Ascending aorta (tissue), 2 donors: Measurements from ENCODE around the gene SMARCAD1. TPM values are rescaled to one million over a fixed set of nuclear protein-coding genes. Genes with fewer than 3 reads are reported as not detected.

Experiments used
- DNase-seq, 2 donors: peaks; one replicate each; pipeline ENCODE4 v3.0.0-alpha.2; 2019; ENCODE audit warnings: low spot score in 2 of 2
- H3K27ac ChIP-seq, 2 donors: fragments of 200-600 bp; sonication (generic); one replicate each; pipeline ENCODE4 v1.5.1; 2016 to 2017; ENCODE audit warnings: mild to moderate bottlenecking in 1 of 2
- H3K27me3 ChIP-seq: fragments of 200-600 bp; sonication (generic); one replicate; pipeline ENCODE4 v1.5.1; 2017
- H3K36me3 ChIP-seq, 2 donors: fragments of 200-600 bp; sonication (generic); one replicate each; pipeline ENCODE4 v1.5.1; 2016
- H3K4me1 ChIP-seq, 2 donors: fragments of 200-600 bp; sonication (generic); one replicate each; pipeline ENCODE4 v1.5.1; 2016 to 2017; ENCODE audit warnings: mild to moderate bottlenecking in 1 of 2
- H3K4me3 ChIP-seq, 2 donors: fragments of 200-600 bp; sonication (generic); one replicate each; pipeline ENCODE4 v1.5.1; 2016 to 2017; ENCODE audit warnings: mild to moderate bottlenecking in 1 of 2
- H3K9me3 ChIP-seq, 2 donors: fragments of 200-600 bp; sonication (generic); one replicate each; pipeline ENCODE4 v1.5.1; 2016
- intact Hi-C: fragments of 100-400 bp; cut with DNase I; formaldehyde crosslinking; loops from one replicate; pipeline ENCODE4 v1.15.1; 2023
- total RNA-seq: library from RNA; depleted of rRNA; stranded (reverse); fragments of >200 nt; gene quantifications from one replicate; pipeline ENCODE4 v1.1.0, GENCODE V29; 2016
- TF ChIP-seq, protein P1 (sequence below), 3 experiments: fragments of 200-600 bp in 2 of 3; fragments of 450-650 bp in 1 of 3; sonication (generic) in 2 of 3; IDR thresholded peaks; one replicate each; pipeline ENCODE4 v1.5.1; 2016 to 2019; ENCODE audit warnings: antibody characterized with exemption in 3 of 3, mild to moderate bottlenecking in 1 of 3, moderate library complexity in 1 of 3

The SMARCAD1 gene, protein sequence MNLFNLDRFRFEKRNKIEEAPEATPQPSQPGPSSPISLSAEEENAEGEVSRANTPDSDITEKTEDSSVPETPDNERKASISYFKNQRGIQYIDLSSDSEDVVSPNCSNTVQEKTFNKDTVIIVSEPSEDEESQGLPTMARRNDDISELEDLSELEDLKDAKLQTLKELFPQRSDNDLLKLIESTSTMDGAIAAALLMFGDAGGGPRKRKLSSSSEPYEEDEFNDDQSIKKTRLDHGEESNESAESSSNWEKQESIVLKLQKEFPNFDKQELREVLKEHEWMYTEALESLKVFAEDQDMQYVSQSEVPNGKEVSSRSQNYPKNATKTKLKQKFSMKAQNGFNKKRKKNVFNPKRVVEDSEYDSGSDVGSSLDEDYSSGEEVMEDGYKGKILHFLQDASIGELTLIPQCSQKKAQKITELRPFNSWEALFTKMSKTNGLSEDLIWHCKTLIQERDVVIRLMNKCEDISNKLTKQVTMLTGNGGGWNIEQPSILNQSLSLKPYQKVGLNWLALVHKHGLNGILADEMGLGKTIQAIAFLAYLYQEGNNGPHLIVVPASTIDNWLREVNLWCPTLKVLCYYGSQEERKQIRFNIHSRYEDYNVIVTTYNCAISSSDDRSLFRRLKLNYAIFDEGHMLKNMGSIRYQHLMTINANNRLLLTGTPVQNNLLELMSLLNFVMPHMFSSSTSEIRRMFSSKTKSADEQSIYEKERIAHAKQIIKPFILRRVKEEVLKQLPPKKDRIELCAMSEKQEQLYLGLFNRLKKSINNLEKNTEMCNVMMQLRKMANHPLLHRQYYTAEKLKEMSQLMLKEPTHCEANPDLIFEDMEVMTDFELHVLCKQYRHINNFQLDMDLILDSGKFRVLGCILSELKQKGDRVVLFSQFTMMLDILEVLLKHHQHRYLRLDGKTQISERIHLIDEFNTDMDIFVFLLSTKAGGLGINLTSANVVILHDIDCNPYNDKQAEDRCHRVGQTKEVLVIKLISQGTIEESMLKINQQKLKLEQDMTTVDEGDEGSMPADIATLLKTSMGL
- total RNA-seq = 3.3 TPM

DNA sequence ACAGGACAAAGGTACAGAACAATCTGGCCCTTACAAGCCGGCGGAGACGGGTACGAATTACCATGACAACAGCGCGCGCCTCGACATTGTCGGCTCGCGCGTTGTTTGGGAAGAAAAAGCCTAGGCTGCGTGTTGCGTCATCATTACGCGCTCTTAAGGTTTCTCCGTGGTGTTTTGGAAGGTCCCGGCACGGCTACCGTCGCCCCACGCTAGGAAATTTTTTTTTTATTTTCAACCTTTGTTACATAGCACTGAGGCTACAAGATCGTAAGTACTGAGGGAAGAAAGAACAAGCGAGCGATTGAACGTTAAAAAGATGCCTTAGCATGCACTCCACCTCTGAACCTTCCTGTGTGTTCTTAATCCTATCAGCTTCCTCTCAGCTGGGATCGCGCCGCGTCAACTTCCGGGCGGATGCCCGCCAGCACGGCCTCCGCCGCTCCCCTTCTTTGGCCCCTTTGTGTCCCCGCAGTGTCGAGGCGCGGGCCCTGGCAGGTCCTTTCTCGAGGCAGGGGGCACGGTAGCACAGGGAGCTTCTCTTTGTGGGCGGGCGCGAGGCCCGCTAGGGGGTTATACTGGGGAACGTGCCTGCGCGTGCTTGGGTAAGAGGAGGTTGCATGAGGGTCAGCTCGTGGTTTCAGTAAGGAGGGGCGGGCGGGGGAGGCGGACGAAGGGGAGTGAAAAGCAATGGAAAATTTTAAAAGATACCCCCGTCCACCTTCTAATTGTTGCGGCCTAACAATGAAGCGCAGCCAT is at the start of gene SMARCAD1:
TSS of gene SMARCAD1 (plus strand) at position 397 of the 756 bp plus-strand sequence. CDS start 530 bp downstream, outside the sequence.
- H3K4me1 ChIP-seq = peaks cover 0 to 15% of the 10 kb centered on the region in 2 donors
- no peaks in the 10 kb centered on the region for H3K27me3 ChIP-seq
- TF ChIP-seq, protein P1, sequence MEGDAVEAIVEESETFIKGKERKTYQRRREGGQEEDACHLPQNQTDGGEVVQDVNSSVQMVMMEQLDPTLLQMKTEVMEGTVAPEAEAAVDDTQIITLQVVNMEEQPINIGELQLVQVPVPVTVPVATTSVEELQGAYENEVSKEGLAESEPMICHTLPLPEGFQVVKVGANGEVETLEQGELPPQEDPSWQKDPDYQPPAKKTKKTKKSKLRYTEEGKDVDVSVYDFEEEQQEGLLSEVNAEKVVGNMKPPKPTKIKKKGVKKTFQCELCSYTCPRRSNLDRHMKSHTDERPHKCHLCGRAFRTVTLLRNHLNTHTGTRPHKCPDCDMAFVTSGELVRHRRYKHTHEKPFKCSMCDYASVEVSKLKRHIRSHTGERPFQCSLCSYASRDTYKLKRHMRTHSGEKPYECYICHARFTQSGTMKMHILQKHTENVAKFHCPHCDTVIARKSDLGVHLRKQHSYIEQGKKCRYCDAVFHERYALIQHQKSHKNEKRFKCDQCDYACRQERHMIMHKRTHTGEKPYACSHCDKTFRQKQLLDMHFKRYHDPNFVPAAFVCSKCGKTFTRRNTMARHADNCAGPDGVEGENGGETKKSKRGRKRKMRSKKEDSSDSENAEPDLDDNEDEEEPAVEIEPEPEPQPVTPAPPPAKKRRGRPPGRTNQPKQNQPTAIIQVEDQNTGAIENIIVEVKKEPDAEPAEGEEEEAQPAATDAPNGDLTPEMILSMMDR (IDR thresholded peaks at IDR 0.05) = no peak
- H3K36me3 ChIP-seq = peaks cover 11 to 13% of the 10 kb centered on the region in 2 donors
- H3K4me3 ChIP-seq = peak within 1 kb of the TSS; percentile 73 to 79
- intact Hi-C loops = loop anchor here (10.0 kb wide), 1 partner anchor 927 kb away; no protein-coding TSS in a partner anchor
- peak; percentile 49 to 95 for DNase-seq
- no peaks in the 10 kb centered on the region for H3K9me3 ChIP-seq
- H3K27ac ChIP-seq = peak within 1 kb of the TSS; percentile 88 to 91

DNA sequence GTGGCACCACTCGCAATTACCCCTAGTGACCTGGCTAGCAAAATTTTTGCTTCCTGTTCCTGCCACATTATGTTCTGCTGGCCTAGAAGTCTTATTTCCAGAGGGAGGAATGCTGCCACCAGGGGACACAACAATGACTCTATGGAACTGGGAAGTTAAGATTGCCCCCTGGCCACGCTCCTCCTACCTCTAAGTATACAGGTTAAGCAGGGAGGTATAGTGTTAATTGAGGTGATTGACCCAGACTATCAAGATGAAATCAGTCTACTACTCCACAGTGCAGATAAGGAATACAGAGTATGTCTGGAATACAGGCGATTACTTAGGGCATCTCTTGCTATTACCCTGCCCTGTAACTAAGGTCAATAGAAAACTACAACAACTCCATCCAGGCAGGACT is 48.8 kb upstream of the SMARCAD1 start:
- H3K9me3 ChIP-seq = no peaks in the 10 kb centered on the region
- no peaks in the 10 kb centered on the region for H3K4me1 ChIP-seq
- TF ChIP-seq, protein P1 (IDR thresholded peaks at IDR 0.05) = no peak
- DNase-seq = no peak
- no peaks in the 10 kb centered on the region for H3K36me3 ChIP-seq
- no peak overlapping the region for H3K27ac ChIP-seq
- no peak overlapping the region for H3K4me3 ChIP-seq
- H3K27me3 ChIP-seq = no peaks in the 10 kb centered on the region
- intact Hi-C loops = no loop called here

DNA sequence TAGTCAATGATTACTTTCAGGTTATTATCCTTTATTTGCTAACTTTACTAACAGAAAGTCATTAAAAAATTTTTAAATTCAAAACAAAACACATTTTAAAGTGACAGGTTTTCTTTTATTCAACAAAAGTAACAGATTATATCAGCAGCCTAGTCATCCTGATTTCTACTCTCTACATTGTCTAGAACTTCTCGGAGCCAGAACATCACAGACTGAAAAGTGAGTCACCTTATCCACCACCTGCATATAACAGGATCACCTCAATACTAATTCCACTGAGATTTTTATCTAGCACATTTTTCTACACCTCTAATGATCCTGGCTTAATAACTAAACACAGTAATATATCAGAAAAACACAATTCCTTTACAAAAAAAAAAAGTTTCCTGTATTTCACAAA is 47.9 kb upstream of the SMARCAD1 start:
- intact Hi-C loops = no loop called here
- no peak overlapping the region for H3K4me3 ChIP-seq
- no peak for DNase-seq
- no peaks in the 10 kb centered on the region for H3K36me3 ChIP-seq
- TF ChIP-seq, protein P1 (IDR thresholded peaks at IDR 0.05) = no peak
- H3K4me1 ChIP-seq = no peaks in the 10 kb centered on the region
- no peaks in the 10 kb centered on the region for H3K9me3 ChIP-seq
- no peak overlapping the region for H3K27ac ChIP-seq
- H3K27me3 ChIP-seq = no peaks in the 10 kb centered on the region

DNA sequence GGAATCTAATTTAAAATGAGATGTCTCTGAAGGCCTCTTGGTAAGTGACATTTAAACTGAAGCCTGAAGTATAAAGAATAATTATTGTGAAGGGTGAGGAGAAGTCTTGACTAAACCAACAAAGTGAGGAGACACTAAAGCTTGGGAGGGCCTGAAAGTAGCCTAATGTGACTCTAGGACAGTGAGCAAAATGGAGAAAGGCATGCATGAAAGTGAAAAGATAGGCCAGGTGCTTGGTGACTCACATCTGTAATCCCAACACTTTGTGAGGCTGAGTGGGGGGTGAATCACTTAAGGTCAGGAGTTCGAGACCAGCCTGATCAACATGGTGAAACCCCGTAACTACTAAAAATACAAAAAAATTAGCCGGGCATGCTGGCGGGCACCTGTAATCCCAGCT is 46.9 kb upstream of the SMARCAD1 start:
- TF ChIP-seq, protein P1 (IDR thresholded peaks at IDR 0.05) = no peak
- intact Hi-C loops = no loop called here
- DNase-seq = no peak

DNA sequence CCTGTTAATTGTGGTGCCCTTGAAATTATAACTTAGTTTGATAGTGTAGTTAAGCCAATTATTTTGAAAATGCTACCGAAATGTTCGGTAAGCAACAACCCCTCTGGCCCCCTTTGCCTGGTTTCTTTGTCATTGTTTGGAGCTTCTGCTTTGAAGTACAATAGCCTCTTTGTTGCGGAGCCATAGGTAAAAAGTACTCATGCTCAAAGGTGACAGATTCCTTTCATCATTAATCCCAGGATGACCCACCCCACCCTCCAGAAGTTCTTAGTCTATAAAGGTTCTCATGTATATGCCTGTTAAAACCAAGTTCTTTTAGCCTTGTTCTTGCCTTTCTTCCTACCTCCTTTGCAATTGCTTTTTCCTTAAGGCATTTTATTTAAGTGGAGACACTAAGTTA is 42.4 kb upstream of the SMARCAD1 start:
- no peaks in the 10 kb centered on the region for H3K27me3 ChIP-seq
- H3K27ac ChIP-seq = no peak overlapping the region
- no peaks in the 10 kb centered on the region for H3K36me3 ChIP-seq
- TF ChIP-seq, protein P1 (IDR thresholded peaks at IDR 0.05) = no peak
- no peak for DNase-seq
- H3K4me1 ChIP-seq = no peaks in the 10 kb centered on the region
- no peaks in the 10 kb centered on the region for H3K9me3 ChIP-seq
- no peak overlapping the region for H3K4me3 ChIP-seq
- intact Hi-C loops = no loop called here

More for the DNA sequence above, 46.9 kb upstream of the SMARCAD1 start:
- Histone ChIP-seq H3K4me1 (no peaks in the 10 kb centered on the region), H3K27me3 (no peaks in the 10 kb centered on the region), H3K36me3 (no peaks in the 10 kb centered on the region), H3K27ac (no peak overlapping the region), H3K9me3 (no peaks in the 10 kb centered on the region), H3K4me3 (no peak overlapping the region)
